ENCODE data around the gene LAMC3.
A peak's percentile ranks its signal among the peaks of the same experiment; 100 is the strongest.
"Not testable (repeated sequence)": the region's sequence is repeated elsewhere in the genome, so short reads cannot be mapped to it uniquely, and the experiment has no call there.

The LAMC3 gene

GRCh38 chr9:130993303-130994030 lies 15.5 kb upstream of the LAMC3 start:
- no peak for DNase-seq

GRCh38 chr9:130994135-130995085 lies 14.6 kb upstream of the LAMC3 start:
- no peak for DNase-seq

GRCh38 chr9:130995086-130996011 lies 13.6 kb upstream of the LAMC3 start:
- no peak for DNase-seq

GRCh38 chr9:130996205-130996604 lies 12.8 kb upstream of the LAMC3 start:
- no peak for DNase-seq

- DNase-seq: no peak
Measured at GRCh38 chr9:130996676-130997394, 12.1 kb upstream of the LAMC3 start.

GRCh38 chr9:130997395-130997684 lies 11.6 kb upstream of the LAMC3 start:
- no peak for DNase-seq

- peak; percentile 32 for DNase-seq
Measured at GRCh38 chr9:130997925-130998596, 10.9 kb upstream of the LAMC3 start.

- DNase-seq: no peak
Measured at GRCh38 chr9:130998597-130999244, 10.3 kb upstream of the LAMC3 start.

- DNase-seq: no peak
Measured at GRCh38 chr9:130999245-130999623, 9.7 kb upstream of the LAMC3 start.

- DNase-seq: not testable (repeated sequence)
Measured at GRCh38 chr9:131000526-131000925, 8.4 kb upstream of the LAMC3 start.

GRCh38 chr9:131001021-131001420 lies 8.0 kb upstream of the LAMC3 start:
- no peak for DNase-seq

GRCh38 chr9:131001990-131002389 lies 7.0 kb upstream of the LAMC3 start:
- no peak for DNase-seq

- no peak for DNase-seq
Measured at GRCh38 chr9:131006601-131007000, 2.4 kb upstream of the LAMC3 start.

GRCh38 chr9:131008086-131008485 lies 888 bp upstream of the LAMC3 start:
- DNase-seq: no peak

- no peak for DNase-seq
Measured at GRCh38 chr9:131008563-131008908, 438 bp upstream of the LAMC3 start.

GRCh38 chr9:131010482-131011273 lies 1.7 kb downstream of the LAMC3 start:
- no peak for DNase-seq

- DNase-seq: no peak
Measured at GRCh38 chr9:131011274-131012022, 2.5 kb downstream of the LAMC3 start.

- DNase-seq: no peak
Measured at GRCh38 chr9:131012023-131012334, 3.0 kb downstream of the LAMC3 start.

GRCh38 chr9:131012396-131012917 lies 3.5 kb downstream of the LAMC3 start:
- no peak for DNase-seq
